ENCODE measurements around the gene CAB39.
"Not testable (repeated sequence)": the region's sequence is repeated elsewhere in the genome, so short reads cannot be mapped to it uniquely, and the experiment has no call there.

CAB39 gene

GRCh38 chr2:230695551-230695950 is 17.1 kb upstream of the CAB39 start:
- Histone ChIP-seq H3K4me1 (ENCODE audit: insufficient read depth, poor library complexity, severe bottlenecking) (peaks cover 25% of the 10 kb centered on the region), H3K27me3 (ENCODE audit: insufficient read depth, poor library complexity, severe bottlenecking) (no peaks in the 10 kb centered on the region), H3K9me3 (ENCODE audit: severe bottlenecking) (no peaks in the 10 kb centered on the region), H3K27ac (ENCODE audit: poor library complexity, severe bottlenecking) (no peak overlapping the region), H3K4me3 (ENCODE audit: severe bottlenecking) (no peak overlapping the region), H3K36me3 (ENCODE audit: low read depth) (no peaks in the 10 kb centered on the region)
- ATAC-seq (ENCODE audit: low read depth) (no peak), DNase-seq (ENCODE audit: low spot score) (no peak)
- TF ChIP-seq CTCF (IDR thresholded peaks at IDR 0.05; ENCODE audit: poor library complexity, severe bottlenecking) = no peak

GRCh38 chr2:230696670-230697069 is 16.0 kb upstream of the CAB39 start:
- no peak overlapping the region for H3K4me3 ChIP-seq (ENCODE audit: severe bottlenecking)
- no peaks in the 10 kb centered on the region for H3K9me3 ChIP-seq (ENCODE audit: severe bottlenecking)
- TF ChIP-seq CTCF (IDR thresholded peaks at IDR 0.05; ENCODE audit: poor library complexity, severe bottlenecking) = no peak
- H3K36me3 ChIP-seq (ENCODE audit: low read depth) = no peaks in the 10 kb centered on the region
- H3K27ac ChIP-seq (ENCODE audit: poor library complexity, severe bottlenecking) = no peak overlapping the region
- peaks cover 14% of the 10 kb centered on the region for H3K4me1 ChIP-seq (ENCODE audit: insufficient read depth, poor library complexity, severe bottlenecking)
- no peak for DNase-seq (ENCODE audit: low spot score)
- no peaks in the 10 kb centered on the region for H3K27me3 ChIP-seq (ENCODE audit: insufficient read depth, poor library complexity, severe bottlenecking)
- no peak for ATAC-seq (ENCODE audit: low read depth)

- no peaks in the 10 kb centered on the region for H3K36me3 ChIP-seq (ENCODE audit: low read depth)
- H3K4me1 ChIP-seq (ENCODE audit: insufficient read depth, poor library complexity, severe bottlenecking) = peaks cover 14% of the 10 kb centered on the region
- no peaks in the 10 kb centered on the region for H3K9me3 ChIP-seq (ENCODE audit: severe bottlenecking)
- H3K4me3 ChIP-seq (ENCODE audit: severe bottlenecking) = no peak overlapping the region
- no peaks in the 10 kb centered on the region for H3K27me3 ChIP-seq (ENCODE audit: insufficient read depth, poor library complexity, severe bottlenecking)
- ATAC-seq (ENCODE audit: low read depth) (no peak), DNase-seq (ENCODE audit: low spot score) (no peak)
- no peak overlapping the region for H3K27ac ChIP-seq (ENCODE audit: poor library complexity, severe bottlenecking)
- TF ChIP-seq CTCF (IDR thresholded peaks at IDR 0.05; ENCODE audit: poor library complexity, severe bottlenecking) = no peak
Observed at GRCh38 chr2:230697676-230698075, 15.0 kb upstream of the CAB39 start.

- H3K4me3 ChIP-seq (ENCODE audit: severe bottlenecking) = not testable (repeated sequence)
Observed at GRCh38 chr2:230698753-230699152, 13.9 kb upstream of the CAB39 start.

GRCh38 chr2:230700447-230700846 is 12.2 kb upstream of the CAB39 start:
- no peak for TF ChIP-seq CTCF (IDR thresholded peaks at IDR 0.05; ENCODE audit: poor library complexity, severe bottlenecking)
- Histone ChIP-seq H3K36me3 (ENCODE audit: low read depth) (no peaks in the 10 kb centered on the region), H3K27ac (ENCODE audit: poor library complexity, severe bottlenecking) (no peak overlapping the region), H3K9me3 (ENCODE audit: severe bottlenecking) (no peaks in the 10 kb centered on the region), H3K4me3 (ENCODE audit: severe bottlenecking) (no peak overlapping the region), H3K27me3 (ENCODE audit: insufficient read depth, poor library complexity, severe bottlenecking) (no peaks in the 10 kb centered on the region), H3K4me1 (ENCODE audit: insufficient read depth, poor library complexity, severe bottlenecking) (peaks cover 3% of the 10 kb centered on the region)
- ATAC-seq (ENCODE audit: low read depth) (no peak), DNase-seq (ENCODE audit: low spot score) (no peak)

More at GRCh38 chr2:230698753-230699152, 13.9 kb upstream of the CAB39 start:
- not testable (repeated sequence) for H3K4me1 ChIP-seq (ENCODE audit: insufficient read depth, poor library complexity, severe bottlenecking); DNase-seq (ENCODE audit: low spot score); ATAC-seq (ENCODE audit: low read depth); H3K9me3 ChIP-seq (ENCODE audit: severe bottlenecking); H3K36me3 ChIP-seq (ENCODE audit: low read depth); H3K27ac ChIP-seq (ENCODE audit: poor library complexity, severe bottlenecking); H3K27me3 ChIP-seq (ENCODE audit: insufficient read depth, poor library complexity, severe bottlenecking)
